Brain microvascular endothelial cell (primary cell): ENCODE results near the gene CFDP1.

Experiments
- DNase-seq: peaks from one replicate; pipeline ENCODE4 v3.0.0-alpha.2; 2020
- H3K27ac ChIP-seq: fragments of 250-450 bp; sonication (Bioruptor Pico); 2 replicates; pipeline ENCODE4 v1.5.1; 2020; ENCODE audit warnings: mild to moderate bottlenecking, moderate library complexity
- H3K27me3 ChIP-seq: fragments of 250-450 bp; sonication (Bioruptor Pico); replicated peaks from 2 replicates; pipeline ENCODE4 v1.5.1; 2020; ENCODE audit warnings: mild to moderate bottlenecking
- H3K36me3 ChIP-seq: fragments of 250-450 bp; sonication (Bioruptor Pico); replicated peaks from 2 replicates; pipeline ENCODE4 v1.5.1; 2020; ENCODE audit warnings: mild to moderate bottlenecking
- H3K4me3 ChIP-seq: 2 replicates; pipeline ENCODE4 v1.5.1; 2011; ENCODE audit warnings: low read depth, mild to moderate bottlenecking, control low read depth, low read length, moderate library complexity
- in situ Hi-C: cut with HindIII; loops from 2 replicates; pipeline ENCODE4 v1.10.0; 2017; ENCODE audit warnings: low sequenced_read_pairs, low pct_ligation_motif_present
- TF ChIP-seq, protein P1 (sequence below): IDR thresholded peaks from 2 replicates; pipeline ENCODE4 v1.5.1; 2011; ENCODE audit warnings: low read depth, mild to moderate bottlenecking, moderate library complexity, low read length, control low read depth, inconsistent platforms; ENCODE audit errors: missing control alignments

The CFDP1 gene

DNA sequence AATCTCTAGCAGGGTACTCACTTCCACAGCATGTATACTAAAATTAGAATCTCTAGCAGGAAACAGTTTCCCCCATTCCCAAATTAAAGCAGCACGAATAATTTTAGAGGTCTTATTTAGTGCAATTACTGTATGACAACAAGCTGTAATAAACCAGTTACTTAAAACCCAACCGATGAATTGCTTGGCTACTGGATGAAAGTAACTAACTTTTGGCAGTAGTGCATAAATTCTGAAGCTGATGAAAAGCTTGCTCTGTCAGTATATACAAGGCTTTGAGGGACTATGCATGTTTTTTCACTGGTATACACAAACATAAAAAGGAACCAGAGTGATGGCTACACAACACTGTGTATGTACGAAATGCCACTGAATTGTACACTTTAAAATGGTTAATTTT is 89.4 kb downstream of the CFDP1 start:
- TF ChIP-seq, protein P1, sequence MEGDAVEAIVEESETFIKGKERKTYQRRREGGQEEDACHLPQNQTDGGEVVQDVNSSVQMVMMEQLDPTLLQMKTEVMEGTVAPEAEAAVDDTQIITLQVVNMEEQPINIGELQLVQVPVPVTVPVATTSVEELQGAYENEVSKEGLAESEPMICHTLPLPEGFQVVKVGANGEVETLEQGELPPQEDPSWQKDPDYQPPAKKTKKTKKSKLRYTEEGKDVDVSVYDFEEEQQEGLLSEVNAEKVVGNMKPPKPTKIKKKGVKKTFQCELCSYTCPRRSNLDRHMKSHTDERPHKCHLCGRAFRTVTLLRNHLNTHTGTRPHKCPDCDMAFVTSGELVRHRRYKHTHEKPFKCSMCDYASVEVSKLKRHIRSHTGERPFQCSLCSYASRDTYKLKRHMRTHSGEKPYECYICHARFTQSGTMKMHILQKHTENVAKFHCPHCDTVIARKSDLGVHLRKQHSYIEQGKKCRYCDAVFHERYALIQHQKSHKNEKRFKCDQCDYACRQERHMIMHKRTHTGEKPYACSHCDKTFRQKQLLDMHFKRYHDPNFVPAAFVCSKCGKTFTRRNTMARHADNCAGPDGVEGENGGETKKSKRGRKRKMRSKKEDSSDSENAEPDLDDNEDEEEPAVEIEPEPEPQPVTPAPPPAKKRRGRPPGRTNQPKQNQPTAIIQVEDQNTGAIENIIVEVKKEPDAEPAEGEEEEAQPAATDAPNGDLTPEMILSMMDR: no peak
- Histone ChIP-seq H3K27ac (no peak overlapping the region), H3K4me3 (no peak overlapping the region), H3K27me3 (no peaks in the 10 kb centered on the region), H3K36me3 (no peaks in the 10 kb centered on the region)
- DNase-seq: no peak
- in situ Hi-C loops: no loop called here

DNA sequence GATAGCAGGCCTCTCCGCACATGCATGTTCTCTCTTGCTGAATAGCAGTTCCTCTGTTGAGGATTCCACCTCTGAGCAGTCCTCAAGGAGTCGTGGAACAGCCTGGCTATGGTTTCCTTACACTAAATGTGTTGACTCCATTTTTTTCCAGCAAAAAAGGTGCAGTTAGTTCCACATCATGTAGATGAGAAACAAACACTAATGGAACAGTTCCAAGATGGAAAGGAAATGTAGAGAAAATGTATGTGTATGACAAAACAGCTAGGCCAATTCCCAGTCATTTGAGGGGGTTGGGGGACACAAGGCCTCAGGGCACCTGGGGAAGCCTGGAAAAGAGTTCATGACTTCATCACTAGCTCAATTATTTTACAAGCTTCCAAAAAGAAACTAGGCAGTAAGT is 90.0 kb downstream of the CFDP1 start:
- DNase-seq: no peak
- H3K27me3 ChIP-seq: no peaks in the 10 kb centered on the region
- H3K4me3 ChIP-seq: no peak overlapping the region
- TF ChIP-seq, protein P1: no peak
- in situ Hi-C loops: no loop called here
- H3K36me3 ChIP-seq: no peaks in the 10 kb centered on the region
- peak overlapping the region; percentile 52 for H3K27ac ChIP-seq

GRCh38 chr16:75342308-75342811 is 90.9 kb downstream of the CFDP1 start:
- in situ Hi-C loops: no loop called here
- DNase-seq: peak; percentile 43
- no peak overlapping the region for H3K4me3 ChIP-seq
- no peaks in the 10 kb centered on the region for H3K36me3 ChIP-seq
- H3K27me3 ChIP-seq: no peaks in the 10 kb centered on the region
- TF ChIP-seq, protein P1: no peak
- peak overlapping the region; percentile 52 for H3K27ac ChIP-seq

GRCh38 chr16:75341564-75342307 is 91.6 kb downstream of the CFDP1 start:
- in situ Hi-C loops: no loop called here
- DNase-seq: no peak
- Histone ChIP-seq H3K4me3 (no peak overlapping the region), H3K27me3 (no peaks in the 10 kb centered on the region), H3K36me3 (no peaks in the 10 kb centered on the region), H3K27ac (peak overlapping the region; percentile 52)
- TF ChIP-seq, protein P1: no peak

DNA sequence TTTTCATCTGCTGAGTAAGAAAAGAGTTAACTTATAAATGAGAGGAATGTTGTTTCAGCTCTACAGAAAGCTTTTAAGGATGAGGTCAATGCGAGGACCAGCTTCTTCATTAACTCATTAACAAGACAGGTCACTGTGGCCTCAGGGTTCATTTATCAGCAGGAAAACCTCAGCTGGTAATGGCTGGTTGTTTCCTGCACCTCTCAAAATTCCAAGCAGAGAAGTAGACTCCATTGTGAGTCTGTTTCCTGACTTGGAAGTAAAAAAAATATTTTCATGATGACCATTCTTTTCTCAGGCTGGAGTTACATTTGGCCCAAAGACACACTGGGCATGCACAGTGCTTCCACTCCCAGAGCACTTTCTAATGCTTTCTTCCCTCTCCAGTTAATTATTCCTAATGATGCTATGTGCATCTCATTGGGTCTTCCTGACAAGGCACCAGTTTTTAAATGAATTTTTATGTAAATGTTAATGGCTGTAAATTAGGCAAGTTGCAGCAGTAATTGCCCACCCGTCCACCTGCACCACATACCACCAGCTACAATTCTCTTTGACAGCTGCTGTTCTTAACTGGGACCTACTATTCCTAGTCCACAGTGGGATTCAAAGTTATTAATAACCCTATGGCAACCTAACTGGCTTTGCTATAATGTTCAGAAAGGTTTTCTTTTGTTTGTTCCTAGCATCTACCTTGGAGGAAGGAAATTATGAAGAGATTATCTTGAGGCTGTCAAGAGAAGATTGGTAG is 92.4 kb downstream of the CFDP1 start:
- H3K27me3 ChIP-seq: no peaks in the 10 kb centered on the region
- DNase-seq: peak; percentile 10
- TF ChIP-seq, protein P1: no peak
- H3K4me3 ChIP-seq: no peak overlapping the region
- peak overlapping the region; percentile 52 for H3K27ac ChIP-seq
- in situ Hi-C loops: no loop called here
- H3K36me3 ChIP-seq: no peaks in the 10 kb centered on the region
